Panc1 (cell line): ENCODE measurements around the gene NUTM2D.
"Not testable (repeated sequence)": the region's sequence is repeated elsewhere in the genome, so short reads cannot be mapped to it uniquely, and the experiment has no call there.

Experiments
- CTCF ChIP-seq: fragments of 450-650 bp; IDR thresholded peaks from 2 replicates; pipeline ENCODE4 v1.5.1; 2017; ENCODE audit warnings: mild to moderate bottlenecking
- POLR2AphosphoS5 ChIP-seq: IDR thresholded peaks from 2 replicates; pipeline ENCODE4 v1.6.1; 2012; ENCODE audit warnings: mild to moderate bottlenecking, low read depth, low read length, moderate library complexity
- SIN3A ChIP-seq: IDR thresholded peaks from 2 replicates; pipeline ENCODE4 v1.6.1; 2012; ENCODE audit warnings: low read depth, mild to moderate bottlenecking, low read length, moderate library complexity, borderline replicate concordance; ENCODE audit not compliant: insufficient read depth
- TF ChIP-seq, protein P1 (sequence below), 2 experiments: IDR thresholded peaks; 2 replicates each; pipeline ENCODE4 v1.6.1; 2011 to 2012; ENCODE audit warnings: low read depth in 2 of 2, control low read depth in 1 of 2, low read length in 1 of 2, mild to moderate bottlenecking in 1 of 2, moderate library complexity in 1 of 2; ENCODE audit not compliant: insufficient read depth in 1 of 2

GRCh38 chr10:87327958-87328357 is 29.6 kb upstream of the NUTM2D start:
- not testable (repeated sequence) for TF ChIP-seq CTCF, POLR2AphosphoS5, SIN3A
- TF ChIP-seq, protein P1, sequence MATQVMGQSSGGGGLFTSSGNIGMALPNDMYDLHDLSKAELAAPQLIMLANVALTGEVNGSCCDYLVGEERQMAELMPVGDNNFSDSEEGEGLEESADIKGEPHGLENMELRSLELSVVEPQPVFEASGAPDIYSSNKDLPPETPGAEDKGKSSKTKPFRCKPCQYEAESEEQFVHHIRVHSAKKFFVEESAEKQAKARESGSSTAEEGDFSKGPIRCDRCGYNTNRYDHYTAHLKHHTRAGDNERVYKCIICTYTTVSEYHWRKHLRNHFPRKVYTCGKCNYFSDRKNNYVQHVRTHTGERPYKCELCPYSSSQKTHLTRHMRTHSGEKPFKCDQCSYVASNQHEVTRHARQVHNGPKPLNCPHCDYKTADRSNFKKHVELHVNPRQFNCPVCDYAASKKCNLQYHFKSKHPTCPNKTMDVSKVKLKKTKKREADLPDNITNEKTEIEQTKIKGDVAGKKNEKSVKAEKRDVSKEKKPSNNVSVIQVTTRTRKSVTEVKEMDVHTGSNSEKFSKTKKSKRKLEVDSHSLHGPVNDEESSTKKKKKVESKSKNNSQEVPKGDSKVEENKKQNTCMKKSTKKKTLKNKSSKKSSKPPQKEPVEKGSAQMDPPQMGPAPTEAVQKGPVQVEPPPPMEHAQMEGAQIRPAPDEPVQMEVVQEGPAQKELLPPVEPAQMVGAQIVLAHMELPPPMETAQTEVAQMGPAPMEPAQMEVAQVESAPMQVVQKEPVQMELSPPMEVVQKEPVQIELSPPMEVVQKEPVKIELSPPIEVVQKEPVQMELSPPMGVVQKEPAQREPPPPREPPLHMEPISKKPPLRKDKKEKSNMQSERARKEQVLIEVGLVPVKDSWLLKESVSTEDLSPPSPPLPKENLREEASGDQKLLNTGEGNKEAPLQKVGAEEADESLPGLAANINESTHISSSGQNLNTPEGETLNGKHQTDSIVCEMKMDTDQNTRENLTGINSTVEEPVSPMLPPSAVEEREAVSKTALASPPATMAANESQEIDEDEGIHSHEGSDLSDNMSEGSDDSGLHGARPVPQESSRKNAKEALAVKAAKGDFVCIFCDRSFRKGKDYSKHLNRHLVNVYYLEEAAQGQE (IDR thresholded peaks at IDR 0.05; ENCODE audit: insufficient read depth in 1 of 2, low read depth in 2 of 2, low read length in 1 of 2) = not testable (repeated sequence)
